ENCODE data around the gene LMBRD1.

DNA sequence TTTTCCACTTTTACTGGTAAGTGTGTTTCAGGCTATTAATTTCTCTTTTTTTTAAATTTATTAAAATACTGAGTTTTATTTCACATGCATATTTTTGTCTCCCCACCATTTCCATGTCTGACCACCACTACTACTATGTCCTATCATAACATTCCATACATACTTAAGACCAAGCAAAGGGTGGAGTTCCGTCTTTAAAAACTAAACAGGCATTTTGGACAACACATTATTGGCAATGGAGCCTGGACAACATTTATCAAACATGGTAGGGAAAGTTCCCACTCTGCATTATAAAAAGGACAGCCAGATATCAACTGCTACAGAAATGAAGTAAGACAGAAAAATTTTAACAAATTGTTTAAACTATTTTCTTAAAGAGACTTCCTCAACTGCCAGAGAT, 91.9 kb downstream of the LMBRD1 start:
- TF ChIP-seq, protein P1, sequence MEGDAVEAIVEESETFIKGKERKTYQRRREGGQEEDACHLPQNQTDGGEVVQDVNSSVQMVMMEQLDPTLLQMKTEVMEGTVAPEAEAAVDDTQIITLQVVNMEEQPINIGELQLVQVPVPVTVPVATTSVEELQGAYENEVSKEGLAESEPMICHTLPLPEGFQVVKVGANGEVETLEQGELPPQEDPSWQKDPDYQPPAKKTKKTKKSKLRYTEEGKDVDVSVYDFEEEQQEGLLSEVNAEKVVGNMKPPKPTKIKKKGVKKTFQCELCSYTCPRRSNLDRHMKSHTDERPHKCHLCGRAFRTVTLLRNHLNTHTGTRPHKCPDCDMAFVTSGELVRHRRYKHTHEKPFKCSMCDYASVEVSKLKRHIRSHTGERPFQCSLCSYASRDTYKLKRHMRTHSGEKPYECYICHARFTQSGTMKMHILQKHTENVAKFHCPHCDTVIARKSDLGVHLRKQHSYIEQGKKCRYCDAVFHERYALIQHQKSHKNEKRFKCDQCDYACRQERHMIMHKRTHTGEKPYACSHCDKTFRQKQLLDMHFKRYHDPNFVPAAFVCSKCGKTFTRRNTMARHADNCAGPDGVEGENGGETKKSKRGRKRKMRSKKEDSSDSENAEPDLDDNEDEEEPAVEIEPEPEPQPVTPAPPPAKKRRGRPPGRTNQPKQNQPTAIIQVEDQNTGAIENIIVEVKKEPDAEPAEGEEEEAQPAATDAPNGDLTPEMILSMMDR (conservative IDR thresholded peaks at IDR 0.05): no peak
- no peak for TF ChIP-seq ZFX (IDR thresholded peaks at IDR 0.05)

Measured in C4-2B (cell line).